HG03565 (cell line): Measurements from ENCODE around the gene DNMT3A.

Experiments
- ATAC-seq: cut with Tn5 transposase; IDR thresholded peaks from one replicate; pipeline ENCODE4 v1.9.1; 2021; ENCODE audit warnings: mild to moderate bottlenecking, moderate library complexity; ENCODE audit not compliant: unreplicated experiment

The DNMT3A gene

DNA sequence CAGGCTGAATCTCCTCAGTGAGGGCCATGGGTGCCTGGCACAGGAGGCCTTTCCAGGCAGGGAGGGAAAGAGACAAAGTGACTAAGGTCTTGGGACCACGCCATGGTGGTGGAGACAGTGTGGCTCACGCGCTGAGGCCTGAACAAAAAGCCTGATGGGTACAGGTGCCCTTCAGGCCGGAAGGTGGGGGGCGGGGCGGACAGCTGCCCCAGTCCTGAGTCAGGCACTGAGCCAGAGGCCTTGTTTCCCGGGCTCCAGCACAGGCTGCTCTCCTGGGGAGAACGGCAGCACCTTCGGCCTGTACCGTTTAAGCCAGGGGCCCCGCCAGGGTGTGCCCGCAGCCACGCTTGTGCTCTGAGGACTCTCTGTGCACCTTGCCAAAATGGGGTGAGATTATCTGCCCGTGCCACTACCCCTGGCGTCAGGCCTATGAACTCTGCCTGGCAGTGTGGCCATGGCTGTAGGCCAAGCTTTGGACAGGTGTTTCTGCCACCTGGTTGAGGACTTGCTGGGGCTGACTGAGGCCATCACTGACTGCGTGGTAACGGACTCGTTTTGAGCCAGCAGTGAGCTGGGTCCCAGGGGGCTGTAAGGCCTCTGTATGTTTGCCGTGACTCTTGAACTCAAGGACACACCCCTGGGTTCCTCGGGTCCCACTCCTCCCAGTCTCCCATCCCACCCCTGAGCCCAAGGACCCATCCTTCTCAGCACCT lies 31.7 kb upstream of the DNMT3A start:
- ATAC-seq, result no peak

DNA sequence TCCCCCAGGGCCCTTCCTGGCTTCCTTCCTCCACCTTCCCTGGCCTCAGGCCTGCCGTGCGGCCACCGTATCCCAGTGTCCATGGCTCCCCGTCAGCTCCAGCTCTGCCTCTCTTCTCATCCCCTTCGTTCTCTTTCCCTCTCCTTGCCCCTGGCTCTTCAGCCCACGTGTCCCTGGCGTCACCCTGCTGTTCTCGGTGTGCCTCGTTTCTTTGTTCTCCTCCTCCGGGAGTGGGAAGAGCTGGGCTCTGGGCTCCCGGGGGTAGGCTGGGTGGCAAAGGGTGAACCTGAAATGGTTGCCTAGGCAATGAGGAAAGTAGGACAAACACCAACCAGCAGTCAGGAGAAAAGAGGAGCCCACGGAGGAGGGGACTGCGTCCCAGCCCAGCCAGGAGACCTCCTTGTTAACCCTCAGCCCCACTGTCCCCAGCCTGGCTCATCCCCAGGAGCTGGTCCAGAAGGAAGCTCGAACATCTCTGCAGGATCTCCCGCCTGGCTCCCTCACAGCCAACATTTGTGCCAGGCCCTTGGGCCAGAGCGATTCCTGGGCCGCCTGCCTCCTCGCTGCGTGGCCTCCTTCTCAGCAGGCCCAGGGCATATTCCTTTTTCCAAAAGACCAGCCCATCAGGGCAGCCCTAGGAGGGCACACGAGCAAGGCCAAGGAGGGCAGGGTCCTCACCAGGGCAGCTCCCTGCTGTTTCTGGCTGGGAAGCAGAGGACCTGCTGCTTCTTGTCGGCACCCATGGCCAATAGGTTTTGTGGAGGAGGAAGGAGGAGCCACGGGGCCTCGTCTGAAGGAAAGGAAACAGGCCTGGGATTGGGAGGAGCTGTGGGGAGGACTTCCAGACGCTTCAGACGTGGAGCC lies 30.9 kb upstream of the DNMT3A start:
- no peak for ATAC-seq

DNA sequence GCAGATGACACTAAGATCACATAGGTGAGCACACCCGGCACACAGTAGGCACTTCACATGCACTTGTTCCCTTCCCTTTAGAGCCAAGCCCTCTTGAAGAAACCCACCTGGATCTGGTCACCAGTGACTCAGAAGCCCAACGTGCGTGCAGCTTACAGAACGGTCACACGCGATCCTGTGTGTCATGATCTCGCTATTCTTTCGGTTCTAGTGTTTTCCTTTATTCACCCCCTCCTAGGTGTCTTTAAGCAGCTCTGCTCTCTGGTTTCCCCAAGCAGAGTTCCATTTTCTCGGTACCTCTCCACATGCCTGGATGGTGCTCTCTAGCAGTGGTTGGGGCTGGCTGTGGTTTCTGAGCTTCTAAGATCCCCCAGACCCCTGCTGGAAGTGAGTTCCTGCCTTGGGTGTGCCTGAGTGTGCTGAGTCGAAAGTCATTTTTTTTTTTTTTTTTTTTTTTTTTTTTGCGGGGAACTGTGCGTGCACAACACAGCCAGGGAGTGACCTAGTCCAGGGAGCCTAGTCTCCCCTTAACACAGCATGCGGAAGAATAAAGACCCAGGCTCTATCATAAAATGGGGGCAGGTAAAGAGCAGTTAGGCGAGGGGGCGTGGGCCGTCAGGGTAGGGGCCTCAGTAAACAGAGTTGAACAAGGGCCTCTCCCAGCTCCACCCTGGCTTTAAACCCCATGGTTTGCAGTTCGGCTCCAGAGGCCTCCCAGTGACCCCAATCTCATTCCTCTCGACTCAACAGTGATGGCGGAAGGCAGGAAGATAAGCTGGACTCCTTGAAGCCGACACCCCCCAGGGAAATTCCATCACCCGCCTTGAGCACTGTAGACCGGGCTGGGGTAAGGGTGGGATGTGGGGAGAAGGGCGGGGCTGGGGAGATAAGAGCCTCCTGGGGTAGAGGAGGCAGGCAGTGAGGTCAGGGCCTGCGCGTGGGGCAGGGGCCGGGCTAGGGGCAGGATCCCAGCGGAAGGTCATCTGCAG lies 29.8 kb upstream of the DNMT3A start:
- ATAC-seq, result no peak

DNA sequence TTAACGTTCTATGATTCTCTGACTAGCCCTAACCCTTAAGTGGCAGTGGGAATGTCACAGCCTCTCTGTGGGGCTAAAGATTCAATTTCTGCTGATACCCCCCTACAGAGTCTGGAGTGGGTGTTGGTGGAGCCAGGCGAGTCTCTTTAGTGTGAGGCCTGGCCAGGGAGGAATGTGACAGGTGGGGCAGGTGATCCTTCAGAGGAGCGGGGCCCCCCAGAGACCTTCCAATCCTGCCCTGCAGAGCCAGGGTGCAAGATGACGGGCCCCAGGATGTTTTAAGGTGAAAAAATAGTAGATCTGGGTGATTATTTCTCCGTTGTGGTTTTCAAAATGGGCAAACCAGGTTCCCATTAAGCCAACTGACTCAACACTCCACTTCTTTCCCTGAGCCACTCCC lies 28.2 kb upstream of the DNMT3A start:
- ATAC-seq, result no peak

DNA sequence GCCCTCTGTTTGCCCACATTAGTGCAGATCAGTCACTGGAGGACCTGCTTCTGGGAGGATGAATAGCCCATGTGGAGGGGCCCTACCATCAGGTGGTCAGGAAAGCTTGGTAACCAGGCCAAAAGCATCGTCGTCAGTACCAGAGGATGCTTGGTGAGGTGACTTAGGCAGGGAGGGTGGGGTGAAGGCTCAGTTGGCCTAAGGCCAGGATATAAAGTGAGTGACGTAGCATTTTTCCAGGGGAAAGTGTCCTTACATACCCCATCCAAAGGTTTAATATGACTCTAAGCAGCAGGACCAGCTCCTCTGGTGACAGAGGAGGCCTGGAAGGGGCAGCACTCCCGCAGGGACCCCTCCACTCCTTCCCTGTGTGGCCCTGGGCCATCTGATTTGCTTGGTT lies 27.7 kb upstream of the DNMT3A start:
- no peak for ATAC-seq

DNA sequence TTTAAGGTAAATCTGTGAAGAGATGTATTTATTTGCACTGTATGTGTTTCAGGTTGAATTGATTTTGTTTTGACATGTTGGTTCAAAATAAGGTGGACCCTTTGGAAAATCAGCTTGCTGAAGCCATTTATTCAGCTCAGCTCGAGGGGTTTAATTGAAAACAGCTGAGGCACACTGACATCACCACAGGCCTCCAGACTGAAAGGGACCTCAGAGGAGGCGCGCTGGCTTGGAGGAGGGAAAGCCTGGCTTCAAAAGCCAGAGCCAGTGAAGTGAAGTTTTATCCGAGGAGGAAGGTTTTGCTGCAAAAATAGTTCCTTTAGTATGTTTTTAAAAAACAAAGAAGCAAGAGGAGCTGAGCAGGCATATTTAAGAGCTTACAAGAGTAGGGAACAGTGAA lies 26.9 kb upstream of the DNMT3A start:
- ATAC-seq, result no peak

DNA sequence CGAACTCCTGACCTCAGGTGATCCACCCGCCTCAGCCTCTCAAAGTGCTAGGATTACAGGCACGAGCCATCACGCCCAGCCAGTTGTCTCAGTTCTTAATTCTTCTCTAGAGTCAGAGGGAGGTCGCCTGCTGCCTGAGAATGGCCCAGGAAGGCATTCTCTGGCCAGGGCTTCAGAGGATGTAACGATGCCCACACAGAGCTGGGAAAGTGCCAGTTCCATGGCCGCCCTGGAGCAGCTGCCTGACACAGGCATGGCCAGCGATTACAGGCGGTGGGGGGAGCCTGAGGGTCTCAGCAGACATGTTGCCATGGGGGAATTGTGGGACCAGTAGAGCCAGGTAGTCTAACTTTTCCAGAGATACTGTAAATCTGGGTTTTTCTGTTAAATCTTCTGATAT lies 25.6 kb upstream of the DNMT3A start:
- no peak for ATAC-seq

DNA sequence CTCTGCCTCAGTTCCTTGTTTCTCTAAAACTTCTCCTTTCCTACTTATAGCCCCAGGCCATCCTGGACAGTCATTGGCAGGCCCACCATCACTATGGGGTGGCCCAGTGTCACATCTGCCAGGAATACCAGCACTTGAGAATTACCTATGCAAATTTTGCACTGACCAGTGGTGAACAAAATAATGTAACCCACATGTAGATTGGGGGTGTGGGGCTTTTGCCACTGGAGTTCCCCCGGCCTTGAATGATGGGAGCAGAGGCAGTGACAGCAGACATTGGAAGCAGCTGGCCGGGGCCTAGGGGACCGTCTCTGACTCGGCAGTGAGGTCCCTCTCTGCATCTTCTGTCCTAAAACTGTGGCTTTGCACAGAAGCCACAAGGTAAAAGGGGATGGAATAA lies 24.9 kb upstream of the DNMT3A start:
- ATAC-seq, result no peak

DNA sequence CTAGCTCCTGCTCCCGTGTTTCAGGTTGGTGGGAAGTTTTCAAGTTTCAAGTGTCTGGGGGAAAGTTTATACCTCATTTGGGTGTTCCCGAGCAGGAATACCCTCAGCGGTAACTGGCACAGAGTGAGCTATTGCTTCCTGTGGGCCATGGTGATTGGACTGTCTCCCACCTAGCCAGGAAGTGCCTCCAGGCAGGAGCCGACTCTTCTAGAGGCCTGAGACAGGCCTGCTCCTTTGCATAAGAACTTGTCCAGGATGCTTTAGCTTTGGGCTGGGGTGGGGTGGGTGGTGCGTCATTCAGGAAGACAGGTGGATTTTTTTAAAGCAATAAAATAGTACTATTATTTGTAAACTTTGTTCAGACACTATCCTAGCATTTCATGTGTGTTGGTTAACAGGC lies 23.5 kb upstream of the DNMT3A start:
- ATAC-seq, result no peak

DNA sequence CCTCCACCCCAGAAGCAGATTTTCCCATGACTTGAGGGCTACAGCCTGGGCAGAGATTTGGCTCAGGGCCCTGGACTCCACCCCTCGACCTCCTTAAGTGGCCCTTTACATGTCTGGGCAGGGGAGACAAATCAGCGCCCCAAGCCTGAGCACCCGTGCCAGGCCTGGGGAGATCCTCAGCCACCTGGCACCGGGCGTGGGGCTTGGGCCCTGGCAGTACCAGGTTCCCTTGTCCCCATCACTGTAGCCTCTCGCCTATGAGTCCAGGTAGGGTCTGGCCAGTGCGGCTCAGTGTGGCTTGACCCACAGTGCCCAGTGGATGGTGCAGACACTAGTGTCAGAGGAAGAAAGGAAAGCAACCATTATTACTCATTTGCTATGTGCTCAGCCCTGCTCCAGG lies 22.0 kb upstream of the DNMT3A start:
- no peak for ATAC-seq

DNA sequence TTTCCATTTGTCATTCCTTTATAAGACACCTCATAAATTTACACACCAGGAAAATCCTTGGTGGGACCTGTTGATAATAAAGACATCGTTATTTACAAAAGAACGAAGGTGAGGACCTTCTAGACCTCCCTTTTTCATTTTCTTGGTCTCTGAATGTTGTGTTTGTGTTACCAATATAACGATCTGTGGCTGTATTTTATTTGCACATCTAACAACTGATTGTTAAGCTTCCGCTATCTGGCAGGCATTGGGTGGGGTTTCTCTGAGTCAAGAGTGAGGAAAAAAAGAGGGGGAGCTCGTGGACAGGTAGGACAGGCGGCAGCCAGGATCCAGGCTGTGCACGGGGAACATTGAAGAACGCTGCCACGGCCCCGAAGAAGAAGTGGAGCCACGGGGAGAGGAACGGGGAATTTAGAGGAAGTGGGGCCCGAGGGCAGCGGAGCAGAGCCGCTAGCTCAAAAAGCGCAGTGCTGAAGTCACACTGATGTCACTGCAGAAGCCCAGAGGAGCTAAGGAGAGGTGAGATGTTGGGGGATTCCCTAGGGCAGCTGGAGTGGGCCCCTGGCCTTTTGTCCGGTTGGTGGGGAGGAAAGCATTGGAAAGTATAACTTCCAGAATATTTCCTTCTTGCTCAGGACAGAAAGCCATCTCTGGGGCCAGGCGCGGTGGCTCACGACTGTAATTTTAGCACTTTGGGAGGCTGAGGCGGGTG lies 20.9 kb upstream of the DNMT3A start:
- peak; percentile 53 for ATAC-seq

DNA sequence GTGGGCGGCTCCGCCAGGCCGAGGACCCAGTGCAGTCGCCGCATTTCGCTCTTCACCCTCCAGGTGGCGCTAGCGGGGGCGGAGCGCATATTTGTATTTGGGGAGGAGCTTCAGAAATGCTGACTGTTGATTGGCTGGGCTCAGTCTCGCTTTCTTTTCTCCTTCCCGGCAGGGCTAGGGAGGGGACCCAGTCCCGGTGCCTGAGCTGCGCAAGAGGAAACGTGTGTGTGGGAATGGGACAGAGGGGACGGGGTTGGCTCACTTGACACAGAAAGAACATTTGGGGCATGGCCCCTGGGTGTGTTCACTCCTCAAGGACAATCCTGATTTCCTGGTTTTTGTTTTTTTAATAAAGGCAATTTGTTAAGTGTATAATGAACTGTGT lies 20.3 kb upstream of the DNMT3A start:
- ATAC-seq, result peak; percentile 74

DNA sequence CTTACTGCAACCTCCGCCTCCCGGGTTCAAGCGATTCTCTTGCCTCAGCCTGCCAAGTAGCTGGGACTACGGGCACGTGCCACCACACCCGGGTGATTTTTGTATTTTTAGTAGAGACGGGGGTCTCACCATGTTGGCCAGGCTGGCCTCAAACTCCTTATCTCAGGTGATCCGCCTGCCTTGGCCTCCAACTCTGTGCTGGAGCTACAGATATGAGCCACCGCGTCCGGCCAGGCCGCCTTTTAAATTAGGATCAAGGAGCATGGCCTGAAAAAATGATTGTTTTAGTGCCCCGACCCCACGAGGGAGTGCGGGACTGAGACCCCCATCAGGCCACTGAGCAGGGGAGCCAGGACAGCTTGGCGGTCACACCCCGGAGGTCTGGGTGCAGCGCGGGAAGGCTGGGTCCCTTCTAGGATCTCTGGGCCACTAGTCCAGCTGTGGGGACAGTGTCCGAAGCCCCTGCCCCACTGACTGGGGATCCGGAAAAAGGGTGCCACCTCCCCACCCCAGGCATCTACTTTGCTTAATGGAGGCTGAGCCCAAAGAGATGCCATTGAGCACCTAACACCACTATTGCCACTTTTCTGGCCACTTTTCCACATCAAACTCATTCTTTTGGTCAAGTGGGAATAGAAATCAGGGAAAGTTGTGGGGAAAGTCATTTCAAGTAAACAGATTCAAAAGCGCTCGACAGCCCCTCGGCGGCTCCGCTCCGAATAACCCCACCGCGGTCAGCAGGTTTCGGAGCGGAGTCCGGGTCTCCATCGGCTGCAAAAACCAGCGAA lies 19.7 kb upstream of the DNMT3A start:
- no peak for ATAC-seq

DNA sequence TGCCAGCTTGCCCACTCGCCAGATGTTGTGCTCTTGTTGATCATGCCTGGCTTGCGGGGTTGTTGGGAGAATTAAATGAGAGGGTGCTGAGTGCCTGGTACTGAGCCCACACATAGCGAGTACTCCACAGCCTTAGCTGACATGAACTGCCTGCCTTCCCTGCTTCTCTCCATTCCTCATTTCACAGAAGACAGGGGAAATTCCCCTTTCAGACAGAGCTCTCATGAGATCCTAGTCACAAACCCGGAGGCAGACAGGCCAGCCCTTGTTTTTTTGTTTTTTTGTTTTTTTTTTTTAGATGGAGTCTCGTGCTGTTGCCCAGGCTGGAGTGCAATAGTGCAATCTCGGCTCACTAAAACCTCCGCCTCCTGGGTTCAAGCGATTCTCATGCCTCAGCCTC lies 17.1 kb upstream of the DNMT3A start:
- ATAC-seq, result no peak

DNA sequence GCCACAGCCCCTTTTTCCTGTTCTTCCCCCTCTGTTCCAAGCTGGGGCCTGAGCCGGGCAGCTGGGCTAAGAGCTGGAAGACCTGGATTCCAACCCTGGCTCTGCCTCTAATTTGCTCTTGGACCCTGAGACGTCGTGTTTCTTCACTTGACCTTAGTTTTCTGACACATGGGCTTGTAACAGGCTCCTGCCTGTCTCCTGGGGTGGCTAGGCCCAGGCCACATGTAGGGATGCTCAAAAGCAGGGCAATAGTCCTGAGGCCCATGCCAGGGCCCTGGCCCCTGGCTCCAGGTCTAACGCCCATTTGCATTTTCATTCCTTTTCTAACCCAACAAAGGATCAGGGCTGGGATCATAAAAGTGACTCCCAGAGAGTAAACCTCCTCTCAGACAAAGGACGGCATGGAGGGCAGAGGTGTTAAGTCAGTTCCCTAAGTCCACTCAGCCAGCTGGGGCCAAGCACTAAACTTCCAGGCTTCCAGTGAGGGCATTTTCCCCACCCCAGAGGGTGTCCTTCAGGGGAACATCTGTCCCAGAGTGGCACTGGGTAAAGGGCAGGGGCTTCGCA lies 16.6 kb upstream of the DNMT3A start:
- ATAC-seq, result no peak

DNA sequence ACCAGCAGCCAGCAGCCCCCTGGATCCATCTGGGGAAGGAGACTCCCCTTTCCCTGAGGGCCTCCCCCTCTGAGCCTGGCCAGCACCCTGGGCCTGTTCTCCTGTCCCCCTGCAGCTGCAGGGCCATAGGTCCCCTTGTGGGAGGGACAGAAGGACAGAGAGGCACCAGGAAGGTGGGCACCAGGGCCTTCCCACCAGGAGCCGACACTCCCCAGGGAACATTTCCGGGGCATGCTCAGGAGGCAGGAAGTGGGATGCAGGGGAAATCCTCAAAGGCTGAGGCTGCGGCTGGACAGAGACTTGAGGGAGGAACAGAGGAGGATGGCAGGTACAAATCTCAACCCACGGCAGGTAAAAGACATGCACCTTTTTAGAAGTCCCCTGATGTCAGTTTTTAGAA lies 14.4 kb upstream of the DNMT3A start:
- no peak for ATAC-seq

DNA sequence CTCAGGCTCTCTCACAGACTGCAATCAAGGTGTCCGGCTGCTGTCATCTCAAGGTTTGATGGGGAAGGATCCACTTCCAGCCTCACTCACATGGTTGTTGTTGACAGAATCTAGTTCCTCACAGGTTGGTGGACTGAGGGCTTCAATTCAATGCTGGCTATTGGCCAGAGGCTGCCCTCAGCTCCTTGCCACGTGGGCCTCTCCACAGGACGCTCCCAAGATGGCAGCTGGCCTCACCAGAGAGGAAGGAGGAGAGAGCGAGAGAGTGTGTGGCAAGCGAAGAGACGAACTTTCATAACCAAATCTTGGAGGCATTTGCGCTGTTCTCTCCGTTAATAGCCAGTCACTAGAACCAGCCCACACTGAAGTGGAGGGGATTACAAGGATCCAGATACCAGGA lies 13.5 kb upstream of the DNMT3A start:
- ATAC-seq, result no peak

DNA sequence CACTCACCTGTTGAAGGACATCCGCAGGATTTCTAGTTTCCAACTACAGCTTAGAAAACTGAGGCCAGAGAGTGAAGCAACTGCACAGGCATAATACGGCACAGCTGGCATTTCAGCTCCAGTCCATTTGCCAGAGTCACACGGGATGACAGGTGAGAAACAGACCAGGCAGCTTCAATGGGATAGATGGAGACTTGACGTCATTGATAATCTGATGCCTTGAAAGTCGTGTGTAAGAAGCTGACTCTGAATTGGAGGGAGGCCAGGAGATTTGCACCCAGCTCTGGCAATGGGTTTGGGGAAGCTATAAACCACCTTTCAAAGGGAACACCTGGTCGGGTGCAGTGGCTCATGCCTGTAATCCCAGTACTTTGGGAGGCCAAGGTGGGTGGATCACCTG lies 12.4 kb upstream of the DNMT3A start:
- no peak for ATAC-seq

DNA sequence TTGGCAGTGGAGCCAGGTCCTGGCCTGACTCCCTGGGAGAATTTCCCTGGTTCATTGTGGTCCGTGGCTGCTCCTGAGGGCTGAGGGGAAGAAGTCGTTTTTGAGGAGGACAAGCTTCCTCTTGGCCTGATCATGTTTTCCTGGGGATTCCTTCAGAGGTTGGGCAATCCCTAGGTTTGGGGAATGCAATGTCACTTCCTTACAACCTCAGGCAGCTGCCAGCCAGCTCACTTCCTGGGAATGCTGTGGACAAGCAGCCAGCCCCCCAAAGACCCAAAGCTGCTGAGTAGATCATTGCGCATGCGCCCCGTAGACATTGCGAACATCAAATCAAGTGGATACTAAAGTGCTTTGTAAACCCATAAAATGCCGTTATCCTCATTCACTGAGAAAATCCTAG lies 7.7 kb upstream of the DNMT3A start:
- no peak for ATAC-seq

DNA sequence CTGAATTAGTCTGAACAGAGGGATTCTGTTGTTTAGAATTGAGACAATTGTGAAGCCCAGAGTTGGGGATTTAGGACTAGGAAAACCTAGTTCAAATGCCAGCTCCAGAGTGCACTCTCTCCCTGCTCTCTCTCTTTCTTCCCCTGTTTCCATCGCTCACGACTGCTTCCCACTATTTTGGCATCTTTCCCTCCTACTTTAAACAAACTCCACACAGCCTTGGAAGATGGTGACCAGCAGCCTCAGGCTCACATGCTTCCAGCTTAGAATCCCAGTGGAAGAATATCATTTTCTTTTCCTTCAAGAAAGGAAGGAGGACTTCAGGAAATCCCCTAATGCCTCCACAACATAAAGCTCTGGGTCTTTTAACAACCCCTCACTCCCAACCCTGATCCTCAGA lies 6.1 kb upstream of the DNMT3A start:
- no peak for ATAC-seq
